Hypothalamus (tissue), 51 donors: Measurements from ENCODE around the gene TPRN.

Source experiments
- DNase-seq, 51 donors: peaks; one replicate each; lab custom pipeline; 2025; lab: John Stamatoyannopoulos, UW

Gene TPRN

DNA sequence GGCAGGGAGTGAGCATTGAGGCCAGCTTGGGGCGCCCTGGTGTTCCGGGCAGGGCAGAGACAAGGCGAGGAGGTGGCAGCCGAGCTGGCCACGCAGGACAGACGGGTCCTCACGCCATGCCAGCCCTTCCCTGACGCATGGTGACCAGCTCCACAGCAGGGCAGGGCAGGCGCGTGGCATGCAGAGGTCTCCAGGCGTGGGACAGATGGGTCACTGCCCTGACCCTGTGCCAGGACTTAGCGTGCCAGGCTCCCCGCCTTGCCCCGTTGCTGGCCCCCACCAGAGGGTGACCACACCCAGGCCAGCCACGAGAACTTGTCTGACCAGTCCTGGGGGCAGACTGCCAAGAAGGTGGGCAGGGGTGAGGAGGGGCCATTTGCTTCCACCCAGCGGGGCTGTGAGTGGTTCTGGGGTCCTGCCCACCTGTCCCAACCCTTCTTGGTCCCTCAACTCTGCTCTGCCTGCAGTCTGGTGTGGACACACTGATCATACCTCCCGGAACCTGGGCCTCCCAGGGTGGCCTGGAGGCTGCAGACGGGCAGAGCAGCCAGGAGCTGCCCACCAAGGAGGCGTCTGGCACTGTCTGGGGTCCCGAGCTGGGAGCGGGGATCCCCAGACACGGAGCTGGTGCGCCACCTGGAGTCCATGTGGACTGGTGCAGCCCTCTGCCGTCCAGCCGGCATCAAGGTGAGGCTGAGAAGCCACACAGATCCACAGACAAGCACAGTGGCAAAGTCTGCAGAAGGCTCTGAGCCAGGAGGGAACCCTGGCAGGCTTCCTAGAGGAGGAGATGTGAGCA is 26.7 kb upstream of the TPRN start, which contains the start of gene RNF224:
RNF224 (plus strand) TSS at position 449 of the 799 bp plus-strand sequence. CDS start 834 bp downstream, outside the sequence.
- peak in 43 of 51 donors; percentile 7 to 73 (median 44) for DNase-seq

DNA sequence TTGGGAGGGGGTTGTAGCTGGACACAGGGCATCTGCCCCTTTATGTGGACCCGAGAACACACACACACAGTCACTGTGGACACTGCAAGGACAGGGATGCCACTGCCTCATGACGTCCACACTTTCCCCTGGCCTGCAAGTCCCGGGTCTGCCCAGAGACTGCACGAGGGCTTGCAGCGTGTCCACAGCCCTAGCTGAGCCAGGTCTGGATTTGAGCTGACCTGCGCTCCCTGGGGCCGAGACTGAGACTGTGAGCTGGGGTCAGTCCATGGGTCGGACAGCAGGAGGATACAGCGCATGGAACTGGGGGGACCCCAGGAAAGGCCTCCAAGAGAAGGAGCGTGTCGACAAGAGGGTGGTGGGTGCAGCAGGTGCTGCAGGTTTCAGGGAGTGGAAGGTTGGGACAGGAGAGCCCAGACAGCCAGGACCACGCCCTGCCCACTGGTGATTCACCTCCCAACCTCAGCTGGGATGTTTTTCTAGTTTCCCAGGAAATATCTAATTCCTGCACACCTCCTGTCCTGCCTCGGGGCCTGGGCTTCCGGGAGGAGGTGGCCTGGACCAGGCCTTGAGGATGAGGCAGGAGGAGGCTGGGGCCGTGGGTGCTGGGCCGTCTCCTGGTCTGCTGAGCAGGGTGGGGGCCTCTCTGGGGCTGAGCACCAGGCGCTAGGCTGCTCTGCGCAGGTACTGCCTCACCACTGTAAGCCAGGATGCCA is 26.0 kb upstream of the TPRN start:
- no peak for DNase-seq

DNA sequence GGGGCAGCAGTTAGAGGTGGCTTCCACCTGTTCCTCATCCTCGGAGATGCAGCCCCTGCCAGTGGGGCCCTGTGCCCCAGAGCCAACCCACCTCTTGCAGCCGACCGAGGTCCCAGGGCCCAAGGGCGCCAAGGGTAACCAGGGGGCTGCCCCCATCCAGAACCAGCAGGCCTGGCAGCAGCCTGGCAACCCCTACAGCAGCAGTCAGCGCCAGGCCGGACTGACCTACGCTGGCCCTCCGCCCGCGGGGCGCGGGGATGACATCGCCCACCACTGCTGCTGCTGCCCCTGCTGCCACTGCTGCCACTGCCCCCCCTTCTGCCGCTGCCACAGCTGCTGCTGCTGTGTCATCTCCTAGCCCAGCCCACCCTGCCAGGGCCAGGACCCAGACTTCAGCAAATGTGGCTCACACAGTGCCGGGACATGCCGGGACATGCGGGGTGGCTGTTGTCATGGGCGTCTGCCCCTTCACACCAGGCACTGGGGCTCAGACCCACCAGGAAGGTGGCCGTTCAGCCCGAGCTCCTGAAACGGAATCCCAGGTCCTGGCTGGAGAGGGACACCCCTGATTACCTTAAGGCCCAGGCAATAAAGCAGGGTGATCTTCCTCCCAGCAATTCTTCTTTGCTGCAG is 25.3 kb upstream of the TPRN start:
- no peak for DNase-seq

DNA sequence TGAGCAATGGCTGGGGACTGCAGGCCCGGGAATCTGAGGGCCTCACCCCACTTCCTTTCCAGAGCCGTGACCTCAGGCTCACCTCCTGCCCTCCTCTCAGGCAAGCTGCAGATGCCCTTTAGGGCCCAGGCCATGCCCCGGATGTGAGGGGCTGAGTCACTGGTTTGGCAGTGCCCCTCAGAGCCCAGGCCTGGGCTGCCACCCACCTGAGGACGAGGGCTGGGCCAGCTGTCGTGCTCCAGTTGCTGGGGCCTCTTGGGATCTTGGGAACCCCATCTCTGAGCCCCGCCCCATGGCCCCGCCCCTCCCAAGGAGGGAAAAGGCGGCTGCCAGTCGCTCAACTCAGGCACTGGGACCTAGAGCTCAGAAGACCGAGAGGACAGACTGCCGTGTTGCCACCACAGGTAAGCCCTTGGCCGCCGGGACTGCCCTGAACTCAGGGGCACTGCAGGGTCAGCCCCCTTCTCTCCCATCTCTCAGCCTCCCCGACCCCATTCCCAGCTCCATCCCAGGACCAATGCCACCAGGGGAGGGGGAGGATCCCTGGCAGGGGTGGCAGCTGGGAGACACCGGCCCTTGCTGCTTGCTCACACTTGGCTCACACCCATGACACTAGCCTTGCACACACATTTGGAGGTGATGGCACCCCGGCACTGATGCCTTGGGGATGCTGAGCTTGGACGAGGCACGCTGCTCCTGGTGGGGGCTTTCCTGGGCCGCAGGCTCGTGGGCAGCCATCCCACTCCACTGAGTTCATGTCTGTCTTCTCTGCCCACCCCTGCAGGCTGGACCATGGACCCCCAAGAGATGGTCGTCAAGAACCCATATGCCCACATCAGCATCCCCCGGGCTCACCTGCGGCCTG is 24.5 kb upstream of the TPRN start, which contains the start of gene CYSRT1:
CYSRT1 (plus strand) TSS at position 345 of the 865 bp plus-strand sequence; CDS start at position 793, 448 bp downstream.
- no peak for DNase-seq

DNA sequence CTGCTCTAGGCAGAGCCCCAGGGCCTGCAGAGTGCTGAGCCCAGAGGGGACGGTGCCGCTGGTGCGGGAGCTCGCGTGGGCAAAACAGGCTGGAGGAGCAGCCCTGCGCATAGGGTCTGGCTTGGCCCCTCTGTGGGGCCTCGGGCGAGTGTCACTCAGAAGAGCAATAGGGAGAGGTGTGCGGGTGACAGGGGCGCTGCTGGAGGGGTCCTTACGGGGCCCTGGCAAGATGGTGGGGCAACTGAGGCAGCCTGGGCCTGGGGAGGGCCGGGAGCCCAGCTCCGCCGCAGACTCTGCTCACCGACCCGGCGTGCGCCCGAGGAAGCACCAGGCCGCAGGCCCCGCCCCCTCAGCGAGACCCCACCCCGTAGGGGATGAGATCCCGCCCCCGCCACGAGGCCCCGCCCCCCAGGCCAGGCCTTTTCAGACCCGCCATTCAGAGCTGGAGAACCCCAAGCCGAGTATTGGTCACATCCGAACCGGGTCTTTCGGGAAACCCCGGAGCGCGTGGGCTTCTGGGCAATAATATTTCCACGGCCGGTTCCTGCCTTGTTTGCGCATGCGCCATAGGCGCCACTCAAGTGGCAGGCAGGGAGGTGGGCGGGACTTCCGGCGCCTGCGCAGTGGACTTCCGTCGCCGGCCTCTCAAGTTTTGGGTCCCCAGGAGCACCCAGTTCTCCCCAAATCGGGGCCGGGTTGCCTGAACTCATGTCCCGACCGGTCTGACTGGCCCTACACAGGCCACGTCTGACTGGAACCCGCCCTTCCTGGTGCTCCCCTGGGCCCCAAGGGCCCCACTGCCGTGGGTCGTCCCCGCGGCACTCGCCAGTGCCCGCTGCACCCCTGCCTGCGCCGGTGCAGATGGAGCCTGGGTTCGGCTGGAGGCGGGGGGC is 22.8 kb upstream of the TPRN start:
- DNase-seq = peak; percentile 89 to 99 (median 96)

DNA sequence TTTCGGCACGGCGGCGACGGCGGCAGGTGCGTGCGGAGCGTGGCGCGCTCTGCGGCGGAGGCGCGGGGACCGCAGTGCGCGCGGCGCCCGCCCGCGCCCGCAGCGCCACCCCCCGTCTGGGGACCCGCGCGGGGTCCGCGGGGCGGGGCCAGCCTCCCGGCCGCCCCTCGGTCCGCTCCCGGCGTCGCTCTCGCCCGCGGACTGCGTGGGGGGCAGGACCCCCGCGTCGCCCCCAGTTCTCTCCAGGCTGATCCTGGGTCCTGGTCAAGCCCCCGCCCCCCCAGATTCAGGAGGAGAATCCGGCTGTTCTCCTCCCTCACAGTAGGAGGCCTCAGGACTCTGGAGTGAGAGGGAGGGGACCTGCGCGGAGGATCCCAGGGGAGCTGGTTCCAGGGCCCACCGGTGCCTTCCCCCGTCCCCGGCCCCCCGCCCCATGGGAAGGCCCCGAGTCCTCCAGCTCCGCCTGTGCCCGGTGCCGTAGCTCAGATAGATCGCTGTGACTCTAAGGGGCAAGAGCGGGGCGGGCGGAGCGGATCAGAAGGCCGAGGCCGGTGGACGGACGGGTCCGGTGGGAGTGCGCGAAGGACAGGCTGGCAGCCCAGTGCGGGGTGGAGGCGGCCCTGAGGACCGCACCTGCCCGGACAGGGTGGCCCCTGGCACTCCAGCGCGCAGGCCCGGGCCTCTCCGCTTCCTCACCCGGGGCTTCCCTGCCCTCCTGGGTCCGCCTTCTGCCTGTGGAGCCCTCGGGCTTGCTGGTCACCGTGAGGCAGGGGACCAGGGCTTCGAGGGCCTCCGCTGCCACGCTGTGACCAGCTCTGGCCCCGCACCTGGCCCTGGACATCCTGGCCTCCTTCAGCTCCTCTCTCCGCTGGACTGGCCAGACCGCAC is 21.9 kb upstream of the TPRN start, which contains the start of gene RNF208:
RNF208 (minus strand) TSS at position 51 of the 888 bp plus-strand sequence. CDS start 1,028 bp downstream, outside the sequence.
- DNase-seq = peak in 6 of 51 donors; percentile 13 to 61 (median 27)

DNA sequence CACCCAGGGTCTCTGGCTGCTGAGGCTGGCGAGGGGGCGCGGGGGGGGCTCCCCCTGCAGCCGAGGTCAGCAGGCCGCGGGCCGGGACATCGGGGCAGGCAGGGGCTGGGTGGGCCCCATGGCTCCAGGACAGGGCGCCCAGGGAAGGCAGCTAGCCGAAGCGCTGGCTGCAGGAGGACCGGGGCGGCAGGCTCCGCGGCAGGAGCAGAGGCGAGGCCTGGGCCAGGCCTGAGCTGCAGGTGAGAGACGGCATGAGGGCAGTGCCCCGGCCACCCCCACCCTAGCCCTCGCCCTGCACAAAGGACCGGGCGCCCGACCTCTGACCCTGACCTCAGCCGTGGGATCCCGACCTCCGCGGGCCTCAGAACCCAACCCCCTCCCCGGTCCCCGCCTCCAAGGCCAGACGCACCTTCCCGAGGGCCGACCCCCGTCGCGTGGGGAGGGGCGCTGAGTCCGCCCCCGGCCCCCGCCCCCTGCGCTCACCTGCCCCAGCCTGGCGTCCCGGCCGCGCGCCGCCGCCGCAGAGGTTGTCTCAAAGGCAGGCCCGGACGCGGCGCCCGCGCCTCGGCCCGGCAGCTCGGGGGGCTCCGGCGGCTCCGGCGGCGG is 21.1 kb upstream of the TPRN start:
- no peak for DNase-seq

DNA sequence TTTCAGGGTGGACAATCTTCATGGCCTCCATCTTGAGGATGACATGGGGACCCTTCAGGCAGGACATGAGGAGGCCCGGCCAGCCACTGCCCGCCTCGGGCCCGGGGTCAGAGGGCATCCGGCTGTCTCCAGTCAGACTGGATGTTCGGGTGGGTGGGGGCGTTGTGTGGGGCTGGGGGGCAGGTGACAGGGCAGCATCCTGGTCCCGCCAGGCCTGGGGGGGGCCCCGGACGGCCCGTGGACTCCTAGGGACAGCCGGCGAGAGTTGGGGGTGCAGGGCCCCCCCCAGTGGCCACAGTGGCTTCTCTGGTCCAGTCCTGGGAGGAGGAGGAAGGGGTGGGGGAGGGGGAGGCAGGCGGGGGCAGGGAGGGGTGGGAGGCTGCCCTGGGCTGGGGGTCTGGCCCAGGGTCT is 20.6 kb upstream of the TPRN start:
- no peak for DNase-seq

DNA sequence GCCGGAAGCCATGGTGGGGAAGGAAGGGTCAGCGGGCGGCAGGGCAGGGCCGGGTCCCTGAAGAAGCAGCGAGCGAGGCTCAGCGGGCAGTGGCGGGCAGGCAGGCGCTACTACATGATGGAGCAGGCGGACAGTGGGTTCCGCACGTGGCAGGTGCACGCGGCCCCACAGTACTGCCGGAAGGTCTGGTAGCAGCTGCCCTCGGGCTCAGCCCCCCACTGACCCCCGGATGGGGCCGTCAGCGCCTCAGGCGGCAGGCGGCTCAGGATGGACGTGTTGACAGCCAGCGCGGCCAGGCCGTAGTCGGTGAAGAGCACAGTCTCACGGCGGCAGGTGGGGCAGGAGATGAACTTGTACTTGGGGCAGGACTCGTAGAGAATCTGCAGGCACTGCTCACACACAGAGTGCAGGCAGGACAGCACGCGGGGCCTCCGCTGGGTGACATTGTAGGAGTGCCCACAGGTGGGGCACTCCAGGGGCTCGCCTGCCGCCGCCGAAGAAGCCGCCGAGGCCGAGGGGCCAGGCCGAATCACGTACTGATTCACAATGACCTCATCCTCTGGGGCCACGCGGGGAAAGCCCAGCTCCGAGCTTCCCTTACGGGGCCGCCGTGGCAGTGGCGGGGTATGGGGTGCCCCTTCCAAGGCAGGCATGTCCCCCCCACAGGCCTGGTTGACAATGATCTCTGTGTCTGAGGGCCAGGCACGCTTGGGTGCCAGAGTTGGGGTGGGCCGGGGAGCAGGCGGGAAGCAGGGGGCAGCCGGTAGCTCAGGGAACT is 20.0 kb upstream of the TPRN start:
- DNase-seq = no peak

DNA sequence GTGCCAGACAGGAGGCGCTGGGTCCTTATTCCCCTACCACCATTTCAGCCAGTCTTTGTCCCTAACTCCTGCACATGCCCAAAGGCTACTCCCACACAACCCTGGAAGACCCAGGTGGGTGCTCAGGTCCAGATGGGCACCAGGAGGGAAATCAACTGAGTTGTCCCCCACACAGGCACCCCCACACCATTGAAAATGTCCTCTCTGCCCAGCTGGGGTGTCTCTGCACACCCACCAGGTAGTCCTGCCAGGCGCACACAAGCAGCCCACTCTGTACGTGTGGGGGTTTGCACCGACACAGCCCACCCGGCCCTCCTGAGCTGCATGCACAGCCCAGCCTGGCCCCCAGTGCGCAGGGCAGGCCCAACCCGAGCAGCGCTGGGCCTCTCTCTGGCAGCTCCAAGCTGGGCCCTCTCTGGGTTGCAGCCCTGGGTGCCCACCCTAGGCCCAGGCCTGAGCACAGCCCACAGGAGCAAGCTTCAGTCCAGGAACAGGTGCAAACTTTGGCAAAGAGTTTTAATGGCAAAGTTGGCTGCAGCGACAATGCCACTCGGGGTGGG is 19.3 kb upstream of the TPRN start:
- DNase-seq = no peak

DNA sequence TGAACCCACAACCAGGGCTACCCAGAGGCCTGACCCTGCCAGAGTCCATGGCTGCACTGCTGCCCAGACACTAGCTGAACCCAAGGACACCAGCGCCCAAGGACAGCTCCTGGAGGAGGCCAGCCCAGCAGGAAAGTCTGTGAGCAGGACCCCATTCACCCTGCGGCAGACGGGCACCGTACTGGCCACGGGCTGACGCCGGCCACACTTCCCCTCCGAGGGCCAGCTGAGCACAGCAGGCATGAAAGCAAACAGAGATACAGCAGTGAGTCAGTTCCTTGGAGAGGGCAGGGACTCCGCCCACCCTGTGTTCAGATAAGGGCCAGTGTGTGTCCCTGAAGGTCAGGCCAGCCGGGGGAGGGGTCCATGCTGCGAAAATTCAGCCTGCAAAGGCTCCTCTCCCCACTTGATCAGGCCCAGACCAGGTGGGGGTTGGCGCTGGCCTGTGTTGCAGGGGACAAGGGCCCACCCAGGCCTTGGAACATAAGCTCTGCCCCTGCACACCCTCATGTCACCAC is 18.3 kb upstream of the TPRN start:
- no peak for DNase-seq

DNA sequence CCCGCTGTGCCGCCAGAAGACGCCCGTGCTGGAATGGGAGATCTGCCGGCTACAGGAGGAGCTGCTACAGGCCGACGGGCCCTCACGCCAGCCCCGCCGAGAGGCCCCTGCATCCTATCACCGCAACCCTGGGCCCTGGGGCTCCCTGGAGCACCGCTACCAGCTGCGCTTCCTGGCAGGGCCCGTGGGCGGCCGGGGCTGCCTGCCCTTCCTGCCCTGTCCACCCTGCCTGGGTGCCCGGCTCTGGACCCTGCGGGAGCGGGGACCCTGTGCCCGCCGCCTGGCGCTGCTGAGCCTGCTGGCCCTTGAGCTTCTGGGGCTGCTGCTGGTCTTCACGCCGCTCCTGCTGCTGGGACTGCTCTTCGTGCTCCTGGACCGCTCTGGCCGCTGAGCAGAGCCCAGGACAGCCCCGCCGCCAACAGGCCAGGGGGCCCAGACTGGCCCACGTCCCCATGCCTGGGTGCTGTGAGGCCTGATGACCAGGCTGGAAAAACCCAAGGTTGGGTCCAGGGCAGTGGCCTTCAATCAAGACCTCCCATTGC is 17.7 kb upstream of the TPRN start:
- no peak for DNase-seq

DNA sequence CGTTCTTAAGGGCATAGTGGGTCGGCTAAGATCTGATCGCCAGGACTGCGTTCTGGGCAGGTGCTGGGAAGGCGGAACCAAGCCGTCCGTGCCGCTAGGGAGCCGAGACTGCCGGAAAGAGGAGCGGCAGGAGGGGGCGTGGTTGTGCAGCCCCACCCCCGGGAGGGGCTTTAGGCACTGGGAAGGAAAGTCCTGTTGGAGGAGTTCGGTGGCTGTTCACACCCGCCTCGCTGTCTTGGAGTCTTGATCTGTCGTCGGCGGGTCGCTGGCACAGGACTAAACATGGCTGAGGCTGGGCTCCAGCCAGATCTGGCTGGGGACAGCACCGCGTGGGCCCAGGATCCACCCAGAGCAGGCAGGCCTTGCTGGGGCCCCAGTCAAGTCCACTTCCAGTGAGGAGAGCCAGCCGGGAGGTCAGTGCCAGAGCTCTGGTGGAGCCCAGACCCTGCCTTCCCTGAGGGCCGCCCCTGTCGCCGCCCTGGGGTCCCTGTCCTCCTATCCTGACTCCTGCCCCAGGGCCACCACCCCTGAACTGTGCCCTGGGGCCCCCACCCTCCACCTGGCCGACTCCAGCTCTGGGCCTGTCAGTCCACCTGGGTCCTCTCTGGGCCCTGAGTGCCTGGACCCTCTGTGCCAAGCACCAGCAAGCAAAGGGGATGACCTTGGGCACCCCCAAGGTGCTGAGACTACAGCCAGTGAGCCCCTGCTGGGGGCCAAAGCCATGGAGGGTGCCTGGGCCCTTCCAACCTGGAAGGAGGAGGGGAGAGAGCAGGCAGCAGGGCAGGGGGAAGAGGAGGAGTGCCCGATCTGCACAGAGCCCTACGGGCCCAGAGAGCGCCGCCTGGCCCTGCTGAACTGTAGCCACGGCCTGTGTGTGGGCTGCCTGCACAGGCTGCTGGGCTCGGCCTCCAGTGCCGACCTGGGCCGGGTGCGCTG is 17.0 kb upstream of the TPRN start:
- no peak for DNase-seq

DNA sequence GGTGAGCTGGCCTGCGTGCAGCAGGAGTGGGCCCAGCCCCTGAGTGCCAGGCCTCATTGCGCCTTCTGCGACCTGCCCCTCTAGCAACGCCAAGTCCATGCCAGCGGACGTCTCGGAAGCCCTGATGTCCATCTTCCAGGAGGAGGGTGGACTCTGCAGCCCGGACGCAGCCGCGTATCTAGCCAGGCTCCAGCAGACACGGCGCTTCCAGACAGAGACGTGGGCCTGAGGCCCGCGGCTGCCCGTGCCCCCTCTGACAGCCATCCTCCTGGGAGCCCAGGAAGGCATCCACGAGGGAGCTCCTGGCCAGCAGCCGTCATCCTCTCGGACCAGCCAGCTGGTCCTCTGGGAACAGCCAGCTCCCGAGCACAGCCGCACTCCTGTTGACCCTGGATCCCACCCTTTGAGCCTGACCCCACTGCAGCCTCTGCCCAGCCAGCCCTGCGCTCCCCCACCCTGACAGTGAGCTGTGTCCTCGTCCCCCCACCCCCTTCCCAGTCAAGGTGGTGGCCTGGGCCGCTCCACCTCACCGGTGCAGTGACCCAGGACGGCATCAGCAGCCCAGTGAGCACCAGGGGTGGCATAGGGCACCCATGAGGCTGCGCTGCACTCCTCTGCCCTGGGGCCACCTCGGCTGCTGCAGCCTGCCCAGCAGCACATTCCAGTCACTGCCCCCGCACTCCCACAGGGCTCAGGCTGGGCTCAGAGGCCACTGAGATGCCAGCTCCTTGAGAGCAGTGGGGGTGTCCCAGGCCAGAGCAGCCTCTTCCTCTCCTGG is 15.8 kb upstream of the TPRN start:
- no peak for DNase-seq
